GM03348 (cell line): Measurements from ENCODE around the gene CAMK2G.

Source experiments
- DNase-seq: peaks from one replicate; pipeline ENCODE4 v3.0.0; 2012; ENCODE audit warnings: low spot score

The CAMK2G gene

GRCh38 chr10:73879296-73880173, 5.2 kb upstream of the CAMK2G start:
- peak; percentile 87 for DNase-seq

GRCh38 chr10:73878365-73878764, 4.0 kb upstream of the CAMK2G start:
- no peak for DNase-seq

GRCh38 chr10:73877533-73878160, 3.3 kb upstream of the CAMK2G start:
- DNase-seq = no peak

GRCh38 chr10:73876971-73877370, 2.6 kb upstream of the CAMK2G start:
- DNase-seq = no peak

GRCh38 chr10:73876566-73876965, 2.2 kb upstream of the CAMK2G start:
- no peak for DNase-seq

- DNase-seq = no peak
Measured at GRCh38 chr10:73876157-73876556, 1.8 kb upstream of the CAMK2G start.

GRCh38 chr10:73875139-73875475, 752 bp upstream of the CAMK2G start:
- no peak for DNase-seq

GRCh38 chr10:73873838-73874215, 528 bp downstream of the CAMK2G start:
- DNase-seq = peak; percentile 60

- DNase-seq = no peak
Measured at GRCh38 chr10:73873142-73873837, 1.1 kb downstream of the CAMK2G start.

- peak; percentile 51 for DNase-seq
Measured at GRCh38 chr10:73872190-73872710, 2.1 kb downstream of the CAMK2G start.

- no peak for DNase-seq
Measured at GRCh38 chr10:73871295-73872189, 2.8 kb downstream of the CAMK2G start.

GRCh38 chr10:73868655-73869195, 5.6 kb downstream of the CAMK2G start:
- DNase-seq = no peak

- no peak for DNase-seq
Measured at GRCh38 chr10:73867871-73868631, 6.3 kb downstream of the CAMK2G start.

GRCh38 chr10:73867126-73867807, 7.1 kb downstream of the CAMK2G start:
- DNase-seq = no peak

GRCh38 chr10:73866621-73867020, 7.7 kb downstream of the CAMK2G start:
- DNase-seq = no peak

GRCh38 chr10:73865459-73866442, 8.6 kb downstream of the CAMK2G start:
- DNase-seq = no peak

GRCh38 chr10:73865107-73865458, 9.3 kb downstream of the CAMK2G start:
- DNase-seq = no peak

GRCh38 chr10:73864229-73864628, 10.1 kb downstream of the CAMK2G start:
- DNase-seq = no peak
